K562 (cell line): Measurements from ENCODE around the gene LYST.
"Not testable (repeated sequence)": the region's sequence is repeated elsewhere in the genome, so short reads cannot be mapped to it uniquely, and the experiment has no call there.

ENCODE experiments used
- BRF1 ChIP-seq: IDR thresholded peaks from 3 replicates; pipeline ENCODE4 v1.6.1; 2011; ENCODE audit warnings: borderline replicate concordance, mild to moderate bottlenecking; ENCODE audit not compliant: insufficient read length; ENCODE audit errors: extremely low read depth
- CHD4 ChIP-seq: fragments of 200-600 bp; sonication (generic); IDR thresholded peaks from 3 replicates; pipeline ENCODE4 v1.6.1; 2012; ENCODE audit warnings: low read depth, mild to moderate bottlenecking, mixed read lengths, low read length, inconsistent platforms; ENCODE audit not compliant: insufficient read depth, insufficient replicate concordance, poor library complexity, severe bottlenecking
- CTCF ChIP-seq, 3 experiments: IDR thresholded peaks in 2 of 3; conservative IDR thresholded peaks in 1 of 3; 2 replicates each; pipeline ENCODE4 v1.5.1; 2011 to 2012; ENCODE audit warnings: low read length in 3 of 3, mild to moderate bottlenecking in 3 of 3, control low read depth in 2 of 3, improper control_type of control experiment in 1 of 3, inconsistent platforms in 1 of 3, low read depth in 1 of 3, mixed read lengths in 1 of 3, moderate library complexity in 1 of 3; ENCODE audit not compliant: insufficient read depth in 2 of 3
- GTF2F1 ChIP-seq: IDR thresholded peaks from 2 replicates; pipeline ENCODE4 v1.6.1; 2011; ENCODE audit warnings: low read depth, low read length, improper control_type of control experiment
- NR3C1 ChIP-seq: sonication (generic); formaldehyde crosslinking; IDR thresholded peaks from 2 replicates; pipeline ENCODE4 v1.8.1; 2022; ENCODE audit warnings: missing genetic modification reagents
- POLR2AphosphoS5 ChIP-seq: IDR thresholded peaks from 2 replicates; pipeline ENCODE4 v1.6.1; 2011; ENCODE audit warnings: mild to moderate bottlenecking, low read depth, low read length, moderate library complexity; ENCODE audit not compliant: control insufficient read depth, insufficient read depth
- SMAD3 ChIP-seq: fragments of 450-650 bp; formaldehyde crosslinking; conservative IDR thresholded peaks from 2 replicates; pipeline ENCODE4 v1.4.0; 2020; ENCODE audit warnings: mild to moderate bottlenecking
- STAT5A ChIP-seq: IDR thresholded peaks from 2 replicates; pipeline ENCODE4 v1.6.1; 2012; ENCODE audit warnings: low read length, inconsistent platforms, borderline replicate concordance
- ZNF121 ChIP-seq: sonication (generic); formaldehyde crosslinking; conservative IDR thresholded peaks from 2 replicates; pipeline ENCODE4 v1.8.0; 2022; ENCODE audit warnings: missing genetic modification reagents

- TF ChIP-seq GTF2F1; NR3C1 (CRISPR knock-in tag); BRF1; CHD4; CTCF (IDR thresholded peaks at IDR 0.05 in 2 of 3, conservative IDR thresholded peaks at IDR 0.05 in 1 of 3; ENCODE audit: insufficient read depth in 2 of 3, low read depth in 1 of 3, low read length in 3 of 3); POLR2AphosphoS5; ZNF121 (CRISPR knock-in tag); SMAD3; STAT5A: not testable (repeated sequence)
Observed at GRCh38 chr1:235619149-235619548, 247.6 kb downstream of the LYST start.
